GM23338 (cell line): ENCODE data around the gene CANT1.

ENCODE experiments used
- CREB1 ChIP-seq: fragments of 250-450 bp; sonication (Bioruptor Pico); IDR thresholded peaks from 2 replicates; pipeline ENCODE4 v1.5.0; 2020; ENCODE audit warnings: low read depth, mild to moderate bottlenecking, moderate library complexity
- CTCF ChIP-seq, 2 experiments: fragments of 200-600 bp in 1 of 2; sonication (generic) in 1 of 2; conservative IDR thresholded peaks; 2 replicates each; pipeline versions ENCODE4 v1.5.1 to v1.6.1; 2016 to 2017; ENCODE audit warnings: antibody characterized with exemption in 2 of 2, low read depth in 2 of 2, mild to moderate bottlenecking in 2 of 2, moderate library complexity in 1 of 2
- EZH2phosphoT487 ChIP-seq: fragments of 200-600 bp; sonication (generic); IDR thresholded peaks from one replicate; pipeline ENCODE4 v1.8.1; 2018; ENCODE audit warnings: antibody characterized with exemption; ENCODE audit not compliant: unreplicated experiment

- no peak for TF ChIP-seq EZH2phosphoT487
- TF ChIP-seq CTCF (conservative IDR thresholded peaks at IDR 0.05; ENCODE audit: low read depth in 2 of 2): no peak
- TF ChIP-seq CREB1 (CRISPR knock-in tag): no peak
Observed at GRCh38 chr17:79011451-79012147, 2.0 kb upstream of the CANT1 start.
